ENCODE results near the gene DNAH17.

The DNAH17 gene

GRCh38 chr17:78588258-78589030, 11.2 kb upstream of the DNAH17 start:
- DNase-seq (ENCODE audit: low read depth): no peak

GRCh38 chr17:78585006-78585630, 7.9 kb upstream of the DNAH17 start:
- DNase-seq (ENCODE audit: low read depth): no peak
- H3K4me3 ChIP-seq (ENCODE audit: low read length): no peak overlapping the region
- no peak for TF ChIP-seq CTCF (conservative IDR thresholded peaks at IDR 0.05; ENCODE audit: low read length)

More at GRCh38 chr17:78588258-78589030, 11.2 kb upstream of the DNAH17 start:
- no peak for TF ChIP-seq CTCF (conservative IDR thresholded peaks at IDR 0.05; ENCODE audit: low read length)
- H3K4me3 ChIP-seq (ENCODE audit: low read length): no peak overlapping the region

- no peak for DNase-seq (ENCODE audit: low read depth)
- TF ChIP-seq CTCF (conservative IDR thresholded peaks at IDR 0.05; ENCODE audit: low read length): no peak
- no peak overlapping the region for H3K4me3 ChIP-seq (ENCODE audit: low read length)
Observed at GRCh38 chr17:78583091-78583490, 5.9 kb upstream of the DNAH17 start.

- H3K4me3 ChIP-seq (ENCODE audit: low read length): no peak overlapping the region
- DNase-seq (ENCODE audit: low read depth): no peak
- no peak for TF ChIP-seq CTCF (conservative IDR thresholded peaks at IDR 0.05; ENCODE audit: low read length)
Observed at GRCh38 chr17:78581304-78581703, 4.1 kb upstream of the DNAH17 start.

GRCh38 chr17:78580277-78580804, 3.1 kb upstream of the DNAH17 start:
- DNase-seq (ENCODE audit: low read depth): no peak
- no peak overlapping the region for H3K4me3 ChIP-seq (ENCODE audit: low read length)
- no peak for TF ChIP-seq CTCF (conservative IDR thresholded peaks at IDR 0.05; ENCODE audit: low read length)

- H3K4me3 ChIP-seq (ENCODE audit: low read length): no peak overlapping the region
- no peak for DNase-seq (ENCODE audit: low read depth)
- no peak for TF ChIP-seq CTCF (conservative IDR thresholded peaks at IDR 0.05; ENCODE audit: low read length)
Observed at GRCh38 chr17:78576389-78577112, 645 bp downstream of the DNAH17 start.

Measured in AG10803 (cell line).